Effector CD8-positive, alpha-beta T cell (primary cell): ENCODE measurements around the gene DOCK10.

Experiments used
- DNase-seq: peaks from one replicate; lab custom pipeline; 2025; lab: John Stamatoyannopoulos, UW

Gene DOCK10

DNA sequence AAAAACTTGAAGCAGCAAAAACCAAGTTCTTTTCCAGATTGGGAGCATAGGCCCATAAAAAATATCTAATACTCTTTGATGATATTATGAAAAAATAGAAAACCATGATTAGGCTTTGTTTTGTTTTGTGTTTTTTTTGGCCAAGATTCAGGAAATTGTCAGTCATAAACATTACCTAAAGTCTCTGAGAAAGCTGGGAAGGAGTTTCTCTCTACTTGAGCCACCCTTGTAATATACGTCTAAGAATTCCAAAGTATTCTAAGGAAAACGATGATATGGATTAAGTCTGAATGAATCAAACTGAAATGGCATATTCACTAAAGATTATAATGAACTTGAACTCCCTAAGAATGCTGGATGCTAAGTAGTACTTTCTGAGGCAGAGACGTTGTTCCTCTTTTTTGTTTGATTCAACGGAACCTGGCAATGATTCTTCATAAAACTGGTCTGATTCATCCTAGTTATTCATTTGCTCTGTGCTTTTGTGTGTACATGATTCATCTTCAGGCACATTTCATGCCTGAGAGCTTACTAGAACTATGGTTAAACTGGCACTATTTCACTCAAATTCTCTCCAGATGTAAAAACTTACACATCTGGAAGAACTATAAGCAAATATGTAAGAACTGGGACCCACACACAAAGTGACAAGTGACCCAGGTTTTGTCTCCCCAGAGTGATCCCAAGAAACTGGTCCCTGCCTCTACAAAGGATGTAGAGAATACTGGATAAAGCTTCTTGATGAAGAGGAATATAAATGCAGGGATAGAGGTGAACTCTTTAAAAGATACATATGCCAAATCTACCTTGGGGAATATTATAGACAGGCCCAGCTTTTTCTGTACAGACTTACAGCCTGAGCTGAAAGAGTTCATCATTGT is 159.7 kb downstream of the DOCK10 start:
- DNase-seq, result no peak

GRCh38 chr2:224881846-224882245 is 160.4 kb downstream of the DOCK10 start:
- no peak for DNase-seq

GRCh38 chr2:224876522-224876921 is 165.7 kb downstream of the DOCK10 start:
- no peak for DNase-seq

DNA sequence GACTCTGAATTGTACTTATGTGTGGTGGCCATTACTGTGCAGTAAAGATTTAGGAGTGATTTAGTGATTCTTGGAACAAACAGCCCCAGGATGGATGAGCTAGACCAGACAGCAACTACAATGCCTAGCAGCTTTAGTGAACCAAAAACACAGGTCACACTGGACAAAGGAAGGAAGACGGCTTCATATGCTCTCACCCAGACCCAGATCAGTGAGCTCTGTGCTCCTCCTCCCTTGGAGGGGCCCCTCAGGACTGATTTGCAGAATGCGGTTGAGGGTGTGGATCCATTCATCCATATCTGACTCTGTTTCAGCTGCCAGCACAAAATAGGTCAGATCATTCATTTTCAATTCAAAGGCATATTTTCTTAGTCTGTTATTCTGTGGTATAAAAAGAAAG is 166.4 kb downstream of the DOCK10 start:
- DNase-seq, result no peak

GRCh38 chr2:224875153-224875552 is 167.1 kb downstream of the DOCK10 start:
- no peak for DNase-seq

- no peak for DNase-seq
These were observed 170.5 kb downstream of the DOCK10 start for GRCh38 chr2:224871813-224872212.

- no peak for DNase-seq
These were observed 171.9 kb downstream of the DOCK10 start for GRCh38 chr2:224870341-224870740.

DNA sequence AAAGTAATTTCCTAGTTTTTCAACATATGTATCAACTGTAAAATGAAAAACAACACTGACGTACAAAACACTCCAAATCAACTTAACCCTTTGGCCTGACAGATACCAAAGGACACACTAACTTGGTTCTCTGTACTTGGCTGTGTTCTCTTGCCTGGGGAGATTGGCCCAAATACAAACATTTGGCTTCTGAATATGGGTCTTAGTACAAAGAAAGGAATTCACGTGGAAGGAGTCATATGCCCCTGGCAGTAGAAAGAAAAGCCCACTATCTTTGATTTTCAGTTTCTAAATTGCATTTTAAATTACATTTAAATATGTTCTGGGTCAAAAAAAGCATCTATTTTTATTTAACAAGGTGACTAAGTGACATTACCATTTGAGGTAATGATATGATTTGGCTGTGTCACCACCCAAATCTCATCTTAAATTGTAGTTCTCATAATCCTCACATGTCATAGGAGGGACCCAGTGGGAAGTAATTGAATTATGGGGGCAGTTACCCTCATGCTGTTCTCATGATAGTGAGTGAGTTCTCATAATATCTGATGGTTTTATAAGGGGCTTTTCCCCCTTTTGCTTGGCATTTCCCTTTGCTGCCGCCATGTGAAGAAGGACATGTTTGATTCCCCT is 172.6 kb downstream of the DOCK10 start:
- DNase-seq, result no peak

DNA sequence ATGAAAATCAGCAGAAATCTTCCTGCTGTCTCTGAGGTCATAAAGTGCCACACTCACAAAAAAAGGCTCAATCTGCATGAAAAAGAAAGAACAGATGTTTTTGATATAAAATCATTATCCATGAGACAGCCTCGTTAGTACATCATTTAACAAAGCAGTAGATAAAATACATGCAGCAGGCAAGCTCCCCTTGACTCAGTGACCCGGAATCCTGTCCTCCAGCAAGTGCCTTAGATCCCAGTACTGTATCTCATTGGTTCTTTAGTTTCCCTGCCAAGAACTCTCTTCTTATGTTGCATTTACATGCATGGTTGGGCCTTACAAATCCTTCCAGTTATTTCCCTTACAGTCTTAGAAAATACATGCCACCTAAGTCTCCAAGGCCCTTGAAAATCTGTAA is 177.3 kb downstream of the DOCK10 start:
- no peak for DNase-seq

- DNase-seq, result no peak
These were observed 181.0 kb downstream of the DOCK10 start for GRCh38 chr2:224861266-224861665.

DNA sequence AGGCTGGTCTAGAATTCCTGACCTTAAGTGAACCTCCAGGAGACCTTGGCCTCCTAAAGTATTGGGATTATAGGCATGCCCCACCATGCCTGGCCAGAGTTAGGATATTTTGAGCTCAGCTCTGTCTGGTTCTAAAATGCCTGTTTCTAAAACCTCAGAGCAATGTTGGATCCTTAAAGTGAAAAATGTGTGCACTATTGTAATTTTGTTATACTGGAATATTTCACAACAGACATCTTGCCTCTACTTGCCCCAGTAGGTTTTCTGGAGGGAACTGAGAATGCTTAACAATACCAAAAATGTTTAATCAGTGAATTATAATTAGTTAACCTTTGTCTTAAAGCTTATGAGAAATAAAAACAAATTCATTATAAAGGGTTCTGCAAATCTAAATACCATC is 181.5 kb downstream of the DOCK10 start:
- no peak for DNase-seq

- DNase-seq, result no peak
These were observed 190.5 kb downstream of the DOCK10 start for GRCh38 chr2:224851811-224852210.

- DNase-seq, result no peak
These were observed 192.2 kb downstream of the DOCK10 start for GRCh38 chr2:224850081-224850480.

GRCh38 chr2:224849264-224849663 is 193.0 kb downstream of the DOCK10 start:
- no peak for DNase-seq

DNA sequence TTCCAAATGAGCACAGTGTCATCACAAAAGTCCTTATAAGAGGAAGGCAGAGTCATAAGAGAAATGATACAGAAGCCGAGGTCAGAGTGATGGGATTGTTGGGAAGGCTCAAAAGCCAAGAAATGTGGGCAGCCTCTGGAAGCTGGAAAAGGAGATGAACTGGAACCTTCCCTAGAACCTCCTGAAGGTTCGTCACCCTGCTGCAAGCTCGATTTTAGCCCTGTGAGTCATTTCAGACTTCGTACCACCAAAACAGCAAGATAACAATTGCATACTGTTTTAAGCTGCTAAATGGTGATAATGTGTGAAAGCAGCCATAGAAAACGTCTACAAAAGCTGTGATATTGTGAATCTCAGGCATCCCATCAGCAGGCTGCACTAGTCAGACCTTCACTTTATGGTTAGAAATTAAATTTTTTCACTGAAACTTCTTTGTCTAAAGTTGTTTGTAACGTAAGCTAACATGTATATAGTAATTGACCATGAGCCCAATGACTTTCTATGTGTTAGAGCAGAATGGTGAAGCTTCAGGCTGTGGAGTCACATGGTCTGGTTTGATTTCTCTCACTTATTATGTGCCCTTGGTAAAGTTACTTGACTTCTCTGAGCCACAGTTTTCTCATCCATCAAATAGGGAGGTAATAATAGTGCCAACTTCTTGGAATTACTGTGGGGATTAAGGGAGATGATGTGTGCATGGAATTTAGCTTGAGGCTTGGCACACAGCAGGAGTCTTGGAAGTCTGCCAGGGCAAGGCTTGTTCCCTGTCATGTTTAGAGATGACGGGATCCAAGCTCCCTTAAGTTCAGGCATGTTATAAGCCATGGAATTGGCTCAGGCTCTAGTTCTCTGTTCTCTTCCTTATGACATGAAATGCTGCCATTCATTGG is 194.1 kb downstream of the DOCK10 start:
- DNase-seq, result no peak

DNA sequence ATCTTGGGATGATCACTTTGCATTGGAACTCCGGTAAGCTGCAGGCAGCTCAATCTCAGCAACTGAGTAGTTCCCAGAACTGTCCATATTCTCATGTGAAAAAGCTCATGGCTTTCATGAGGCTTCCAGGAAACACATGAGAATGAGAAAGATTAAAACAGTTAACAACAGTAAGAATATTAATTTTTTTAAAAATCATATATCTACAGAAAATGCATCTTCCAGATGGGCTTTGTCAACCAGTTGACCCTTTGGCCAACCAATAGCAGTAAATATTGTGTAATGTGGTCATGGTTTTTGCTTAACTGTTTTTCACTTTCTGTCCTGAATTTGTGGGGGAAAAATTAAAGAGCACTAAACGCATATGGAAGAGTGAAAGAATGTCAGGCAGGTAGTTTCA is 194.9 kb downstream of the DOCK10 start:
- no peak for DNase-seq

GRCh38 chr2:224846686-224847085 is 195.6 kb downstream of the DOCK10 start:
- no peak for DNase-seq

GRCh38 chr2:224846161-224846560 is 196.1 kb downstream of the DOCK10 start:
- DNase-seq, result no peak

GRCh38 chr2:224843141-224843540 is 199.1 kb downstream of the DOCK10 start:
- DNase-seq, result no peak

GRCh38 chr2:224841910-224842309 is 200.4 kb downstream of the DOCK10 start:
- no peak for DNase-seq

DNA sequence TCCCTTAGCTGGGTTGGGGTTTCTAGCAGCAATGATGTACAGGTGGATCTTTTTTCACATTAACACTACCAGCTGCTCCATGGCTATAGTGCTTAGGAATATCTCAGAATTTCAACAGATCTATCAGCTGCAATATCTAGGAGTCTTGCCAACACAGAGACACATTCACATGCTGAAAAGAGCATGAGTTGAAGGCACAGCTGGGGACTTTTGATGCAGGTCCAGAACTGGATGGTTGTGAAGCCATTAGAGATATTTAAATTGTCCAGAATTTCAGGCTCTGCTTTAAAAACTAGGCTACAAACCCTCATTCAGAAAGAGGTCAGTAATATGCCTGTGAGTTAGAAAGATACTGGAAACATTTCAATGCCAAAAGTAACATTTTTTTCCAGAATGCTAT is 203.9 kb downstream of the DOCK10 start:
- no peak for DNase-seq

- no peak for DNase-seq
These were observed 204.7 kb downstream of the DOCK10 start for GRCh38 chr2:224837558-224837957.
